HG03280 (cell line): ENCODE results near the gene RABGAP1L.
"Not testable (repeated sequence)": the region's sequence is repeated elsewhere in the genome, so short reads cannot be mapped to it uniquely, and the experiment has no call there.

Source experiments
- ATAC-seq: cut with Tn5 transposase; IDR thresholded peaks from one replicate; pipeline ENCODE4 v1.9.1; 2021; ENCODE audit warnings: mild to moderate bottlenecking, moderate library complexity; ENCODE audit not compliant: unreplicated experiment

The RABGAP1L gene

DNA sequence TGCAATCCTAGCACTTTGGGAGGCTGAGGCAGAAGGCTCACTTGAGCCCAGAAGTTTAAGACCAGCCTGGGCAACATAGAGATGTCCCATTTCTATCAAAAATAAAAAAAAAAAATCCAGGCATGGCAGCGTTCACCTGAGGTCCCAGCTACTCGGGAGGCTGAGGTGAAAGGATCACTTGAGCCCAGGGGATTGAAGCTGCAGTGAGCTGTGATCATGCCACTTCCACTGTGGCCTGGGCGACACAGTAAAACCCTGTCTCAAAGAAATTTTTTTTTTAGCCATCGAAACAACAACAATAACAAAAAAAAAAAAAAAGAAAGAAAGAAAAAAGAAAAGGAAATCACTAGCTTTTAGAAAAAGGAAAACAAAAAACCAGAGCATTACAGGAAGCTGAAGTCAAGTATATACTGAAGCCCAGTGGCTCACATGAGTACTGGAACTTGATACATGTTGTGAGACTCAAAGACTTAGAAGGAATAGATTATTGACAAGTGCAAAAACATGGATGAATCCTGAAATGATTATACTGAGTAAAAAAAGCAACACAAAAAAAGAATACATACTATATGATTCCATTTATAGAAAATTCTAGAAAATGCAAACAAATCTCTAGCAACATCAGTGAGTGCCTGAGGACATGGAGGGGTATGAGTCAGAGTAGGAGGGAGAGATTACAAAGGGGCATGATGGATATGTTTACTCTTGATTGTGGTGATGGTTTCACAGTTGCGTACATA is 6.1 kb upstream of the RABGAP1L start:
- peak; percentile 47 for ATAC-seq

- no peak for ATAC-seq
Observed at GRCh38 chr1:174153825-174154107, 5.6 kb upstream of the RABGAP1L start.

DNA sequence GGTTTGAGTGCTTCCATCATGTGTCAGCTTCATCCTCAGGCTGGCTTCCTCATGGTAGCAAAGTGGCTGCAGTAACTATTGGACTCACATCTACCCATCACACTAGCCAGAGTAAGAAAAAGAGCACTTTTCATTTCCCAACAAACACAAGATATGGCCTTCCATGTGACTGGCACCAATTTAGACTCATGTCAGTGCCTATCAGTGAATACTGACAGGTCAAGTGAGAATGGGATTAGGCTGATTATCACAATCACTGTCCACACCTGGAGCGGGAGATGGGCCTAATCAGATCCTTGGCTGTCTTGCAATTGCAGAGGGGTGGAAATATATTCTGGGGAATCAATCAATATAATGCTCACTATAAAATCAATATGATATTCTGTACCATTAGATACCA is 2.9 kb upstream of the RABGAP1L start:
- no peak for ATAC-seq

DNA sequence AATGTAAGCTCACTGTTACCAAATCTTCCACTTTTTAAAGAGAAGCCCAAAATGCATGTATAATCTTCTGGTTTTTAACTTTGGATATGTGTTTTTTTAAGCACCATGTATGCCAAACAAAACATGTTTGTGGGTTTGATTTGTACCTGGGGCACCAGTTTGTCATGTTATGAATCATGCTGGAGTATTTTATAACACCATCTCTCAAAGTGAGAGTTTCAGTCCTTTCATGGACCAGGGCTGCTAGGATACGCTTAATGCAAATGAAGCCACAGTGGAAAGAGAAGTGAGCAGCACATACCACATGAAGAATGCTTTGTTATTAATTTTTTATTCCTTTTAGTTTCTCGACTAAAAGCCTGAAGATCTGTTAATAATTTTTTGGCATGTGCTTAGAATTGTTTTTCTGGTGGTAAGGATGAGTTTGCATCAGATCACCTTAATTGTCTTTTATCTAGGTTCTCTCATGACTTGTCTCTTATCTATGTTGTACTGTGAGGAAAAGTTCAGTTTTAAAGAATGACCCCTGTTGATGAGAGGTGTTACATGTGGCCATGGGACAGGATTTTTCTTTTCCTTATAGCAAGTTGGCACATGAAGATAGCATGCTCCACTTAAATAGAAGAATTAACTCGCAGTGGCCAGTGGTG is 2.0 kb upstream of the RABGAP1L start:
- ATAC-seq, result peak; percentile 34

DNA sequence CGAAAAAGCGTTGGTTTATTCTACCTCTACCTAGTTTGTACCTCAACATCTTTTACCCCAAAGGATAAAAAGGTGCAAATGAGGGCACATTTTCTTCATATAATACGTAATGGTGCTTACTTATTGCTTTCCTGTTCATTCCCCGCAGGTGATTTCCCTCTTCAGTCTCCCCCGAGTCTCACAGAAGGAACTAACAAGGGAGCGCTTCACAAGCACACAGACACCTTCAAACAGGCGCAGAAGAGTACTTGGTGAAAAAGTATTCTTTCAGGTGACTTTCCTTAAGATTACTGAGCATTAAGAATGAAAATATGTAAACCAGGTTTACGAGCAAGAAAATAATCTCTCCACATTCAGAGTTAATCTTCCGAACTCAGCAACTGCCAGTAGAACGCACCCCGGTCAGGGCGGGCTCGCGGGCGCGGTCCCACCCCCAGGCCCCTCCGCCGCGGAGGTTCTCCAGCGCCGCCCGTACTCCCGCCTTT is 511 bp upstream of the RABGAP1L start:
- peak; percentile 2 for ATAC-seq

DNA sequence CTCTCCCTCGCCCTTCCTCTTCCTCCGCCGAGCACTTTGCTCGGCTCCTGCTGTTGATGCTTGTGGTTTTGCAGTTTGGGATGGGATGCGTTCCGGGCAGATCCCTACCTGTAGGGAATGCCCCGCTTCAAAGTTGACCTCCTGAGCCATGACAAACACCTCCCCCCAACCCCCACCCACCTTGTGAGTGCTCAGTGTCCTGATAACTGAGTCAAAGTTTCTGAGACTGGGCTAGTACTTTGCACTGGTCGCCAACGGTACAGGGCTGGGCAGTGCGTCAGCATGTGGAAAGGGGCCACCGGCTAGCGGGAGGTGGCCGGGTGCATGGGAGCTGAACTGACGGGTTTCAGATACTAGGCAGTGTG is 771 bp downstream of the RABGAP1L start:
- ATAC-seq, result peak; percentile 4

DNA sequence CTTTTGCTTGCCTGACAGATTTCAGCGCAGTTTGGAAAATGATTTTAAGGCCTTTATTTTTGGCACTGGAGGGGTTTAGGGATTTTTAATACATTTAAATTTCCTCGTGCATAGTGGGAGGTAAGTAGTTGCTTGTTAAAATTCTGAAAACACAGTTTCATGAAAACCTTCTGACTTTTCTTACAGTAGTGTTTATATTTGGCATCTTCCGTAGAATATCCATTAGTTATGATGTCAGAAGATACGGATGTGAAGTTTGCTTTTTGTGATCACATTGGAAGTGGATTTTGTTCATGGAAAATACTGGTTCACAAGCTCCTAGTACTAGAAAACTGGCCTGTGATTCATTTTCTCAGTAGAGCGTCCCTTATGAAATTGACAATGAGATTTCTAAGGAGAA is 1.3 kb downstream of the RABGAP1L start:
- ATAC-seq, result no peak

DNA sequence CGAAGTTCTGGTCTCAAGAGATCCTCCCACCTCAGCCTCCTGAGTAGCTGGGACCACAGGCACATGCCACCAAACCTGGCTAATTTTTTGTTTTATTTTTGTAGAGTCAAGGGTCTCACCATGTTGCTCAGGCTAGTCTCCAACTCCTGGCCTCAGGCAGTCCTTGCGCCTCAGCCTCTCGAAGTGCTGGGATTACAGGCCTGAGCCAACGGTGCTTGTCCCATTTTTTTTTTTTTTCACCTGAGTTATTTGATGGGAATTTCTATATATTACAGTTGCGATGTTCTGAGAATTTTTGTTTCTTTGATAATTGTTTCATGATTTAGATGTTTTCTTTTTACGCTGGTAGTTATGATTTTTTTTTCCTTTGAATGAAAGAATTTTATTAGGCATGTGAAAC is 2.5 kb downstream of the RABGAP1L start:
- ATAC-seq, result no peak

GRCh38 chr1:174164826-174165225 is 5.5 kb downstream of the RABGAP1L start:
- no peak for ATAC-seq

DNA sequence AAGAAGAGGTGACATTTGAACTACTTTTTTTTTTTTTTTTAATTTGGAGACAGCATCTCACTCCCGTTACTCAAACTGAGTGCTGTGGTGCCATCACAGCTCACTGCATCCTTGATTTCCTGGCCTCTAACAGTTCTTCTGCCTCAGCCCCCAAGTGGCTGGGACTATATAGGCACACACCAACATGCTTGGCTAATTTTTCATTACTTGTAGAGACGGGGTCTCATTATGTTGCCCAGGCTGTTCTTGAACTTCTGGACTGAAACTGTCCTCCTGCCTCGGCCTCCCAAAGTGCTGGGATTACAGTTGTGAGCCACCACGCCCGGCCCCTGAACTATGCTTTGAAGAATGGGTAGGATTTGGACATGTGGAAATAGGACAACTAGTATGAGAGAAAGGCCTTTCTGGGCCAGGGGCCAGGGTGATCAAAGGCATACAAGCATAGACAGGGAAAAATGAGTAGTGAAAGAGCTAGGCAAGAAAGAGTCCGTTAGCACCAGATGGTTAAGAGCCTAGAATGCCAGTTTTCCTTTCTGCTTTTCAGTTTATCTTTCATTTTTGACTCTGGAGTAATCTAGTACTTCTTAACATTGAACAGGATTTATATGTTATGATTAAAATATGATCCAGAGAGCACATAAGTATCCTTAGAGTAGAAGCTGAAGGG is 6.3 kb downstream of the RABGAP1L start:
- no peak for ATAC-seq

DNA sequence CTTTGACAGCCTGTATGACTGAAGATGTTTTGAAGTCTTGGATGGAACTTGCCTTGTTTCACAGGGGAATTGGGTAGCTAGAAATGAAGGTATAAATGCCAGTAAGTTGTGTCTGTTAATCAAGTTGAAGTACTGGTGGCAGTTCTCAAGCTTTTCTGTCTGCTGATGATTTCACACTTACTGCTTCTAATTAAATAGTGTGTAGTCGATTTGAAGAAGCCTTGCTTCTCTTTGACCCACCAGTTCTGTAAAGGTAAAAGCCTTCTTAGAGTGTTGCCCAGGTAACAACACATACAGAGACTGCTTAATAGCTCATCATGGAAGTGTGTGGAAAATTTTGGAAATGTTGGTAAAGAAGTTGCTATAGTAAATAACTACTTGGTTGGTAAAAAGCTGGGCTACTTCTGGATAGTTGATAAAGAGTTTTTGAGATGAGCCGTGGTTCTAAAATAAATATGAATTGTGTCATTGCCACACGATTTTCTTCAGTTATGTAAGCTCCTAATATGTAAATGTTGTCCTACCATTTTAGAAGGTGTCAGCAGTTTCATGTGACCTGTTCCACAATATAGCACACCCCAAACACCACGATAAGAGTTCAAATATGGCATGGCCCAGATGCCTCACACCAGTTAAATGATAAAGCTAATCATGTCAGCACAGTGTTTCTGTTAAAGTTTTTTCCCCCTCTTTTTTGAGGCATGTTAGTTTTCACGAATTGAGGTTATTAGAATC is 7.4 kb downstream of the RABGAP1L start:
- ATAC-seq, result no peak

- no peak for ATAC-seq
Observed at GRCh38 chr1:174167265-174167803, 8.0 kb downstream of the RABGAP1L start.

DNA sequence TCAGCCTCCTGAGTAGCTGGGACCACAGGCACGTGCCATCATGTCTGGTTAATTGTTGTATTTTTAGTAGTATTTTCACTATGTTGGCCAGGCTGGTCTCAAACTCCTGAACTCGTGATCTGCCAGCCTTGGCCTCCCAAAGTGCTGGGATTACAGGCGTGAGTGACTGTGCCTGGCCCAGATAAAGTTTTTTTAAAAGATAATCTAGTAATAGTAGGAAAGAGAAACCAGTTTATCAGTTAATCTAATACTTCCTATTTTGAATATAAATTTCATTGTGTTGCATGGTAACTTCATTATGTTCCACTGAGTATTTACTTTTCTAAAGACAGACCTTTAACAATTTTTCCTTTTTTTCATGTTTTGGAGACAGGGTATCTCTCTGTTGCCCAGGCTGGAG is 10.0 kb downstream of the RABGAP1L start:
- no peak for ATAC-seq

GRCh38 chr1:174171073-174171472 is 11.8 kb downstream of the RABGAP1L start:
- ATAC-seq, result no peak

DNA sequence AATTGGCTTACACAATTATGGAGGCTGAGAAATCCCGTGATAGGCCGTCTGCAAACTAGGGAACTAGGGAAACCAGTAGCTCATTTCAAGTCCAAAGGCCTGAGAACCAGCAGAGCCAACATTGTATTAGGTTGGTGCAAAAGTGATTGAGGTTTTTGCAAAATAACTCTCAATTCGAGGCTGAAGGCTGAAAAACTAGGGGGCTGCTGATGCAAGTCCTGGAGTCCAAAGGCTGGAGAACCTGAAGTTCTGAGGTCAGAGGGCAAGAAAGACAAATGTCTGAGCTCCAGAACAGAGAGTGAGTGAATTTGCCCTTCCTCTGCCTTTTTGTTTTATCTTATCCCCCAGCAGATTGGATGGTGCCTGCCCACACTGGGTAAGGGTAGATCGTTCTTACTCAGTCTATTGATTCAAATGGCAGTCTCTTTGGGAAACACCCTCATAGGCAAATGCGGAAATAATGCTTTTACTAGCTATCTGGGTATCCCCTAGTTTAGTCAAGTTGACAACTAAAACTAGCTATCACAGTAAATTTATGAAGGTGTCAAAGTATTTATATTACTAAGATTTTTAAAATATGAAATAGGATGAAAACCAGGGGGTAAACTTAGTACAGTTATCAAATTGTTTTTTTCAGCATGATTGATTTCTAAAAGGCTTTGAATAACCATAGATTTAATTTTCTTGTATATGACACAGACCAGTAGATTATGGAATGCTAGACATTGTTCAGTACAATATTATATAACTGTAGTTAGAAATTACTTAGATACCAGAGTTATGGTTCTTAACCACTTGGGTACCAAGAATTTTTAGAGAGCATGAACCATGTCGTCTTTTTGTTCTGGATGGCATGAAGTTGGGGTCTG is 15.4 kb downstream of the RABGAP1L start:
- peak; percentile 44 for ATAC-seq

- not testable (repeated sequence) for ATAC-seq
Observed at GRCh38 chr1:174178459-174178858, 19.1 kb downstream of the RABGAP1L start.

DNA sequence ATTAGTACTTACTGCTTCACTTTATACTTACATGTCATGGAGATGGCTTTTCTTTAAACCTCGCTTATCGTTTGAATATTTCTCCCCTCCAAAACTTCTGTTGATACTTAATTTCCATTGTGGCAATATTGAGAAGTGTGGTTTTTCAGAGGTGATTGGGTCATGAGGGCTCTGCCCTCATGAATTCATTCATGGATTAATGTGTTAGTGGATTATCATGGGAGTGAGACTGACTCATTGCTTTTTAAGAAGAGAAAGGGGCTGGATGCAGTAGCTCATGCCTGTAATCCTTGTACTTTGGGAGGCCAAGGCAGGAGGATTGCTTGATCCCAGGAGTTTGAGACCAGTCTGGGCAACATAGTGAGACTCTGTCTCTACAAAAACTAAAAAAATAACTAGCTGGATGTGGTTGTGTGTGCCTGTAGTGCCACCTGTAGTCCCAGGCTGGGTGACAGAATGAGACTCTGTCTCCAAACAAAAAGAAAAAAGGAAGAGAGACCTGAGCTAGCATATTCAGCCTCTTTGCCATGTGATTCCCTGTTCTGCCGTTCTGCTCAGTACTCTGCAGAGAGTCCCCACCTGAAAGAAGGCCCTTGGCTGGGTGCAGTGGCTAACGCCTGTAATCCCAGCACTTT is 30.2 kb downstream of the RABGAP1L start:
- ATAC-seq, result no peak

DNA sequence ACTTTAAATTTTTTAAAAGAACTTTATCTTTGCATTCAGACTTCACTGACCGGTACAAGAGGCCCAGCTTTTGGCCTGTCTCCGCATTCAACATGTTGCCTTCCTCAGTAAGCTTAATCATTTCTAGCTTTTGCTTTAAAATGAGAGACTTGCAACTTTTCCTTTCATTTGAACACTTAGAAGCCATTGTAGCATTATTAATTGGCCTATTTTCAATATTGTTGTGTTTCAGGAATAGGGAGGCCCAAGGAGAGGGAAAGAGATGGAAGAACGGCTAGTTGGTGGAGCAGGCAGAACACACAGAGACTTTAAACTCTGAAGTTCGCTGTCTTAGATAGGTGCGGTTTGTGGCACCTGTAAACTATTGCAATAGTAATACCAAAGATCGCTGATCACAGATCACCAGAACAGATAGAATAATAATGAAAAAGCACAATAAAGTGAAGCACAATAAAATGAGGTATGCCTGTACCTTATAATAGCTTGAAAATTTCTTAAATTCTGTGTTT is 31.4 kb downstream of the RABGAP1L start:
- no peak for ATAC-seq

- no peak for ATAC-seq
Observed at GRCh38 chr1:174191349-174191862, 32.1 kb downstream of the RABGAP1L start.
